Endothelial cell of umbilical vein (primary cell): ENCODE results near the gene ACIN1. TPM values are rescaled to one million over a fixed set of nuclear protein-coding genes. Genes with fewer than 3 reads are reported as not detected.

Experiments used
- BruUV-seq: library from RNA; stranded (reverse); fragments of 400-500 nt; replicated peaks from 2 replicates; lab custom pipeline; 2021; lab: Mats Ljungman, UMichigan
- CTCF ChIA-PET: fragments of 300-600, 350-600 bp; sonication (Branson Sonifier 250); formaldehyde crosslinking; loops from one replicate; lab custom pipeline; 2021; ENCODE audit warnings: antibody characterized with exemption, inconsistent platforms; lab: Charles Lee
- POLR2A ChIA-PET: fragments of 300-600, 350-600 bp; sonication (Branson Sonifier 250); formaldehyde crosslinking; loops from one replicate; lab custom pipeline; 2021; ENCODE audit warnings: antibody characterized with exemption, inconsistent platforms; lab: Charles Lee
- DNase-seq: peaks from one replicate; pipeline ENCODE4 v3.0.0-alpha.2; 2011; ENCODE audit warnings: low read depth, low spot score
- FAIRE-seq: peaks from 2 replicates; lab custom pipeline; 2011; peaks lifted over from hg19 to GRCh38; lab: Jason Lieb, UNC
- H2AFZ ChIP-seq: 2 replicates; pipeline ENCODE4 v1.6.0; 2012; ENCODE audit warnings: low read depth, low read length, control low read depth, inconsistent platforms
- H3K27ac ChIP-seq: 2 replicates; pipeline ENCODE4 v1.5.1; 2011; ENCODE audit warnings: low read depth, mild to moderate bottlenecking, control low read depth, low read length, moderate library complexity; ENCODE audit not compliant: insufficient read depth
- H3K27me3 ChIP-seq, 2 experiments: 2 replicates each; pipeline versions ENCODE4 v1.6.0 to v1.6.1; 2011; ENCODE audit warnings: low read length in 2 of 2, mixed read lengths in 1 of 2; ENCODE audit not compliant: control insufficient read depth in 2 of 2, insufficient read depth in 2 of 2
- H3K36me3 ChIP-seq, 2 experiments: 2 replicates in 1 of 2; 3 replicates in 1 of 2; pipeline ENCODE4 v1.5.1; 2011; ENCODE audit warnings: low read length in 2 of 2, mild to moderate bottlenecking in 1 of 2, moderate library complexity in 1 of 2; ENCODE audit not compliant: control insufficient read depth in 2 of 2, insufficient read depth in 2 of 2; ENCODE audit errors: extremely low read depth in 1 of 2
- H3K4me1 ChIP-seq: 3 replicates; pipeline ENCODE4 v1.5.1; 2011; ENCODE audit warnings: mild to moderate bottlenecking, low read length; ENCODE audit not compliant: control insufficient read depth, insufficient read depth; ENCODE audit errors: extremely low read depth
- H3K4me2 ChIP-seq: 2 replicates; pipeline ENCODE4 v1.6.1; 2011; ENCODE audit warnings: low read length, control low read depth, mixed read lengths; ENCODE audit not compliant: insufficient read depth
- H3K4me3 ChIP-seq, 3 experiments: fragments of 200-600 bp in 1 of 3; sonication (generic), shearing (Covaris generic) in 1 of 3; replicated peaks in 1 of 3; 2 replicates each; pipeline ENCODE4 v1.5.1; 2011 to 2016; ENCODE audit warnings: control low read depth in 3 of 3, low read length in 3 of 3, mild to moderate bottlenecking in 2 of 3, inconsistent platforms in 1 of 3, low read depth in 1 of 3, moderate library complexity in 1 of 3; ENCODE audit not compliant: insufficient read depth in 1 of 3
- H3K79me2 ChIP-seq: 2 replicates; pipeline ENCODE4 v1.6.0; 2012; ENCODE audit warnings: low read length, inconsistent platforms; ENCODE audit not compliant: control insufficient read depth, insufficient read depth
- H3K9ac ChIP-seq: replicated peaks from 2 replicates; pipeline ENCODE3; 2011; ENCODE audit warnings: low read length, control low read depth; ENCODE audit not compliant: insufficient read depth; ENCODE audit errors: extremely low read depth
- H3K9me1 ChIP-seq: replicated peaks from 3 replicates; pipeline ENCODE4 v1.6.0; 2011; ENCODE audit warnings: mild to moderate bottlenecking, low read length; ENCODE audit not compliant: control insufficient read depth, insufficient read depth; ENCODE audit errors: extremely low read depth
- H3K9me3 ChIP-seq: replicated peaks from 2 replicates; pipeline ENCODE4 v1.5.1; 2012; ENCODE audit warnings: low read length, inconsistent platforms; ENCODE audit not compliant: control insufficient read depth, insufficient read depth
- H4K20me1 ChIP-seq: replicated peaks from 2 replicates; pipeline ENCODE3; 2011; ENCODE audit warnings: mild to moderate bottlenecking, low read length; ENCODE audit not compliant: control insufficient read depth, insufficient read depth; ENCODE audit errors: extremely low read depth
- CTCF ChIP-seq, 2 donors: IDR thresholded peaks; 1 replicate in 1 of 2; 2 replicates in 1 of 2; pipeline ENCODE4 v1.5.1; 2011; ENCODE audit warnings: low read length in 2 of 2, mild to moderate bottlenecking in 2 of 2, moderate library complexity in 2 of 2, control low read depth in 1 of 2, inconsistent platforms in 1 of 2, low read depth in 1 of 2; ENCODE audit not compliant: insufficient read depth in 1 of 2; ENCODE audit errors: extremely low read depth in 1 of 2
- EZH2 ChIP-seq: IDR thresholded peaks from 2 replicates; pipeline ENCODE4 v1.6.1; 2012; ENCODE audit warnings: borderline replicate concordance, low read depth, mild to moderate bottlenecking, moderate library complexity, low read length, inconsistent platforms; ENCODE audit not compliant: severe bottlenecking
- FOS ChIP-seq: IDR thresholded peaks from 2 replicates; pipeline ENCODE4 v1.6.1; 2011; ENCODE audit warnings: mild to moderate bottlenecking, low read length, moderate library complexity, borderline replicate concordance; ENCODE audit not compliant: insufficient read depth
- GATA2 ChIP-seq: IDR thresholded peaks from 2 replicates; pipeline ENCODE4 v1.7.0; 2011; ENCODE audit warnings: low read depth, mild to moderate bottlenecking, moderate library complexity, mixed read lengths, low read length; ENCODE audit not compliant: insufficient read length, insufficient read depth
- JUN ChIP-seq: IDR thresholded peaks from 2 replicates; pipeline ENCODE4 v1.6.1; 2011; ENCODE audit warnings: borderline replicate concordance, low read depth; ENCODE audit not compliant: insufficient read length, insufficient read depth
- MAX ChIP-seq: IDR thresholded peaks from 2 replicates; pipeline ENCODE4 v1.6.1; 2011; ENCODE audit not compliant: insufficient read depth, insufficient read length
- MYC ChIP-seq: IDR thresholded peaks from one replicate; pipeline ENCODE4 v1.6.1; 2011; ENCODE audit warnings: mild to moderate bottlenecking, low read depth, low read length
- POLR2A ChIP-seq: IDR thresholded peaks from 2 replicates; pipeline ENCODE4 v1.6.1; 2012; ENCODE audit warnings: low read depth, mild to moderate bottlenecking, control low read depth, low read length
- POLR2AphosphoS5 ChIP-seq: IDR thresholded peaks from 2 replicates; pipeline ENCODE4 v1.6.1; 2012; ENCODE audit warnings: low read depth, mild to moderate bottlenecking, control low read depth, low read length, moderate library complexity; ENCODE audit not compliant: insufficient read depth
- dilution Hi-C: fragments of 300-500 bp; cut with MboI; formaldehyde crosslinking; loops from one replicate; pipeline ENCODE4 v1.15.0; 2019; ENCODE audit warnings: low sequenced_read_pairs; ENCODE audit not compliant: extremely low pct_ligation_motif_present
- intact Hi-C: fragments of 100-400 bp; cut with micrococcal nuclease; formaldehyde crosslinking; loops from one replicate; pipeline ENCODE4 v1.10.0; 2022
- polyA plus RNA-seq, 4 experiments: library from polyadenylated mRNA; depleted of rRNA in 3 of 4; stranded (reverse) in 3 of 4; unstranded in 1 of 4; fragments of >200 nt; gene quantifications; 2 replicates each; pipeline versions ENCODE4 v1.2.1 to v1.2.3, GENCODE V29; 2011 to 2012; ENCODE audit warnings: missing spikeins in 1 of 4
- total RNA-seq: library from RNA; stranded (reverse); gene quantifications from 2 replicates; pipeline ENCODE4 v1.2.3, GENCODE V29; 2021

Gene ACIN1
- total and polyA plus RNA-seq, 2 donors (not counting 3 experiments of a cell fraction or from before 2014, with no cell fraction given): 146 to 240 TPM

GRCh38 chr14:23103581-23103980, 8.6 kb upstream of the ACIN1 start:
- TF ChIP-seq POLR2A (no peak), FOS (no peak), EZH2 (no peak), JUN (no peak), CTCF (IDR thresholded peaks at IDR 0.05; ENCODE audit: extremely low read depth in 1 of 2, insufficient read depth in 1 of 2, low read depth in 1 of 2, low read length in 2 of 2) (no peak), MAX (no peak), POLR2AphosphoS5 (no peak), MYC (no peak), GATA2 (no peak)
- H3K4me1 ChIP-seq: no peaks in the 10 kb centered on the region
- intact Hi-C loops: no loop called here
- H3K9me3 ChIP-seq: no peaks in the 10 kb centered on the region
- no peaks in the 10 kb centered on the region for H3K27me3 ChIP-seq
- H2AFZ ChIP-seq: no peak overlapping the region
- H3K9me1 ChIP-seq: no peaks in the 10 kb centered on the region
- ChIA-PET CTCF (interaction anchor here (1.3 to 1.5 kb wide), 2 partner anchors 17 to 35 kb away, joined by 3 to 5 read pairs; no protein-coding TSS in a partner anchor), POLR2A (no interaction called here)
- no TSS peak for BruUV-seq
- no peak overlapping the region for H3K27ac ChIP-seq
- H3K4me2 ChIP-seq: no peak overlapping the region
- no peaks in the 10 kb centered on the region for H4K20me1 ChIP-seq
- no peak for DNase-seq
- peaks cover 5% of the 10 kb centered on the region for H3K79me2 ChIP-seq
- H3K9ac ChIP-seq: no peak overlapping the region
- peaks cover 0 to 3% of the 10 kb centered on the region in 2 experiments for H3K36me3 ChIP-seq
- FAIRE-seq: no peak
- H3K4me3 ChIP-seq: no peak overlapping the region
- dilution Hi-C loops: no loop called here
